T-helper 1 cell (primary cell): Measurements from ENCODE around the gene LRRC1.

Experiments used
- DNase-seq, 5 donors: peaks; one replicate each; pipeline ENCODE4 v3.0.0-alpha.2; 2012 to 2020

The LRRC1 gene

GRCh38 chr6:53896196-53896595 is 101.4 kb downstream of the LRRC1 start:
- DNase-seq = no peak

GRCh38 chr6:53898026-53898795 is 103.4 kb downstream of the LRRC1 start:
- DNase-seq = no peak

GRCh38 chr6:53899512-53899911 is 104.7 kb downstream of the LRRC1 start:
- DNase-seq = no peak

- DNase-seq = no peak
These were observed 108.6 kb downstream of the LRRC1 start for GRCh38 chr6:53903357-53903756.

- DNase-seq = no peak
These were observed 111.3 kb downstream of the LRRC1 start for GRCh38 chr6:53906103-53906502.

- DNase-seq = no peak
These were observed 112.0 kb downstream of the LRRC1 start for GRCh38 chr6:53906842-53907241.

- DNase-seq = no peak
These were observed 116.0 kb downstream of the LRRC1 start for GRCh38 chr6:53910834-53911233.

- DNase-seq = no peak
These were observed 117.9 kb downstream of the LRRC1 start for GRCh38 chr6:53912661-53913060.

- no peak for DNase-seq
These were observed 118.5 kb downstream of the LRRC1 start for GRCh38 chr6:53913286-53913685.

- DNase-seq = no peak
These were observed 120.4 kb downstream of the LRRC1 start for GRCh38 chr6:53915026-53915691.

- no peak for DNase-seq
These were observed 122.1 kb downstream of the LRRC1 start for GRCh38 chr6:53916804-53917463.

GRCh38 chr6:53917464-53917842 is 122.6 kb downstream of the LRRC1 start:
- DNase-seq = no peak

GRCh38 chr6:53918854-53919510 is 124.2 kb downstream of the LRRC1 start:
- no peak for DNase-seq

GRCh38 chr6:53919881-53920360 is 125.1 kb downstream of the LRRC1 start:
- DNase-seq = no peak

- DNase-seq = no peak
These were observed 126.1 kb downstream of the LRRC1 start for GRCh38 chr6:53920881-53921280.

- DNase-seq = no peak
These were observed 126.8 kb downstream of the LRRC1 start for GRCh38 chr6:53921639-53922038.

- no peak for DNase-seq
These were observed 127.8 kb downstream of the LRRC1 start for GRCh38 chr6:53922539-53922981.

- no peak for DNase-seq
These were observed 129.5 kb downstream of the LRRC1 start for GRCh38 chr6:53924277-53924676.

- no peak for DNase-seq
These were observed 130.1 kb downstream of the LRRC1 start for GRCh38 chr6:53924821-53925422.

- no peak for DNase-seq
These were observed 131.1 kb downstream of the LRRC1 start for GRCh38 chr6:53925891-53926290.

- no peak for DNase-seq
These were observed 131.7 kb downstream of the LRRC1 start for GRCh38 chr6:53926505-53926904.

GRCh38 chr6:53928641-53929040 is 133.8 kb downstream of the LRRC1 start:
- no peak for DNase-seq
